A549 treated with CpdA at 1 μM for 4 hours (cell line): ENCODE measurements around the gene DRAP1. TPM values are rescaled to one million over a fixed set of nuclear protein-coding genes. Genes with fewer than 3 reads are reported as not detected.

ENCODE experiments used
- total RNA-seq: library from RNA; stranded (reverse); fragments of 200-300 nt; extraction: Qiagen RNA extraction; gene quantifications from 5 replicates; pipeline ENCODE4 v1.2.3, GENCODE V29; 2022; ENCODE audit warnings: low read depth

DRAP1 gene, protein sequence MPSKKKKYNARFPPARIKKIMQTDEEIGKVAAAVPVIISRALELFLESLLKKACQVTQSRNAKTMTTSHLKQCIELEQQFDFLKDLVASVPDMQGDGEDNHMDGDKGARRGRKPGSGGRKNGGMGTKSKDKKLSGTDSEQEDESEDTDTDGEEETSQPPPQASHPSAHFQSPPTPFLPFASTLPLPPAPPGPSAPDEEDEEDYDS
- total RNA-seq: 191 to 310 TPM (median 242 TPM) in 5 replicates

GRCh38 chr11:65919141-65919572, at the start of gene DRAP1:
Gene DRAP1 (plus strand): TSS chr11:65919426. CDS start chr11:65919502, 76 bp downstream.

GRCh38 chr11:65872586-65873317, 46.5 kb upstream of the DRAP1 start, which contains the start of gene EFEMP2:
Gene EFEMP2 (minus strand): TSS chr11:65872800. CDS start chr11:65872354, 446 bp downstream.

GRCh38 chr11:65879617-65880016, 39.6 kb upstream of the DRAP1 start, which contains the start of gene CTSW:
Gene CTSW (plus strand): TSS chr11:65879837. CDS start chr11:65879855, 18 bp downstream.

DNA sequence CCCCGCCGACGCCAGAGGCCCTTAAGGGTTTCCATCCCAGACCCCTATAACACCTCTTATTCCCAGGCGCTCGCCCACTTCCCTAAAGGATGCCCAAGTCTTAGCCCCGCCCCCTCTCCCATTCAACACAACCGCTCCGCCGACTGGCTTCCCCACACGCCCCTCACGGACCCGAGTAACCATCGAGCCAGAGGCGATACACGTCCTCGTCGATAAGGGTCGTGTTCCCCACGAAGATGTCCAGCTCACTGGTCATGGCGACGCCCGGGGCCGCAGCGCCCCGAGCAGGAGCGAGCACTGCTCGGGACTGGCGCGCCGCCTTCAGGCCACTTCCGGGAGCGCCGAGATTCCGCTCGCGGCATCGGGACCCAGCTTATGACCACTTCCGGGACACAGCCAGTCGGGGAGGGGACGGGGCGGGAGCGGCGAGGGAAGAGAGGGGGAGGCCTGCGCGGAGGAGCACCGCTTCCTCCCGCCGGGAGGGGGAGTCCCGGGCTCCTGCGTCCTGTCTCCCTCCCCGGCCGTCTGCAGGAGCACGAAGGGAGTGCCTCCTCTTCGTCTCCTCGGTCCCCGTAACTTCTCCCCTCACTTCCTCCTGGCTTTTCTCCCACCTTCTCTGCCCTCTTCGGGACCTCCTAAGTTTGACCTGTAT, 30.9 kb upstream of the DRAP1 start, which contains the start of gene FIBP:
TSS of gene FIBP (minus strand) at position 309 of the 652 bp plus-strand sequence. CDS start at position 256, 53 bp downstream.

DNA sequence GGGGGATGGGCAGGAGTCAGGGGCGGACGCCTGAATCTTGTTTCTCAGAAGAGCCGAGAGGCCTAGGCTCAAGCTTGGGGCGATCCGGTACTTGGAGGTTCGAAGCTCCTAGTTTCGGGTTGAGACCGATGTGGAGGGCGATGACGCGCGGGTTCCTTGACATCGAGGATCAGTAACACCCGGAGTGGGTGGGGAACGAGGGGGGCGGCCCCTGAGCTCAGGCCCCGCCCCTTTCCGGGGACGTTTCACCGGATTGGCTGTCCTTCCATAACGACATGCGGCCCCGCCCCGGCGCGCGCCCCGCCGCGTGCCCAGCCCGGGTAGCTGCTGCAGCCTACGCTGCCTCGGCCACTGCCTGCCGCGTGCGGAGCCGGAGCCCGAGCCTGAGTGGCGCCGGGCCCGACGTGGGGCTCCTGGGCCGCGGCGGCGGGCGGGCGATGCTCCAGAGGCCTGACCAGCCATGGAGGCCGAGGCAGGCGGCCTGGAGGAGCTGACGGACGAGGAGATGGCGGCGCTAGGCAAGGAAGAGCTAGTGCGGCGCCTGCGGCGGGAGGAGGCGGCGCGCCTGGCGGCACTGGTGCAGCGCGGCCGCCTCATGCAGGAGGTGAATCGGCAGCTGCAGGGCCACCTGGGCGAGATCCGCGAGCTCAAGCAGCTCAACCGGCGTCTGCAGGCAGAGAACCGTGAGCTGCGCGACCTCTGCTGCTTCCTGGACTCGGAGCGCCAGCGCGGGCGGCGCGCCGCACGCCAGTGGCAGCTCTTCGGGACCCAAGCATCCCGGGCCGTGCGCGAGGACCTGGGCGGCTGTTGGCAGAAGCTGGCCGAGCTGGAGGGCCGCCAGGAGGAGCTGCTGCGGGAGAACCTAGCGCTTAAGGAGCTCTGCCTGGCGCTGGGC, 28.7 kb upstream of the DRAP1 start, which contains the start of gene CCDC85B:
TSS of gene CCDC85B (plus strand) at position 350 of the 895 bp plus-strand sequence. CDS start at position 461, 111 bp downstream.

GRCh38 chr11:65900125-65900898, 18.9 kb upstream of the DRAP1 start, which contains the start of gene FOSL1:
Gene FOSL1 (minus strand): TSS chr11:65900388. CDS start chr11:65900339, 49 bp downstream.

GRCh38 chr11:65918211-65919140, 750 bp upstream of the DRAP1 start, which contains the start of gene C11orf68:
Gene C11orf68 (minus strand): TSS chr11:65919062. CDS start chr11:65919031, 31 bp downstream.

DNA sequence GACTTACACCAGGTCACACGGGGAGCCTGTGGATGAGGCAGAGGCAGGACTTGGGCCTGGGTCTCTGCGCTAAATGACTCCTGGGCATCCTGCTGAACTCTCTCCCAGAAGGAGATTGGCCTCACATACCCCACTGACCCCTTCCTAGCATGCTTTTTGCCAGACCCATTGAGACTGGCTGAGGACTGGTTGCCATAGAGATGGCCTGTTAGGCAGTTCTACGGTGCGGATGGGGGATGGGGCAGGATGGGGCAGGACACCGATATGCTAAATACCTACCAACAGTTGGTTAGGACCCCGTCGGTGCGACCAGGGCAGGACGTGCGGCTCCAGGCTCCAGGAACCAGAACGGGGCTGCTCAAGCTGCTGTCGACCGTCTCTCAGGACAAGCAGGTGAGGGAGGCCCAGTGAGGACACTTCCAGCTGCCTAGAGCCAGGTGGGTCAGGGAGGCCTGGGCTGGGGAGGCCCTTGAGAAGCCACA, 26.2 kb downstream of the DRAP1 start, which contains the start of gene TSGA10IP:
TSS of gene TSGA10IP (plus strand) at position 51 of the 482 bp plus-strand sequence. CDS start at position 247, 196 bp downstream.

GRCh38 chr11:65961267-65962140, 42.3 kb downstream of the DRAP1 start, which contains the start of gene SART1:
Gene SART1 (plus strand): TSS chr11:65961734. CDS start chr11:65961781, 47 bp downstream.

Other genes starting within 250 kb of the DRAP1 start
- gene KAT5, start 207.2 kb upstream of the DRAP1 start, total RNA-seq: 38.5 to 51.3 TPM (median 50.2 TPM) in 5 replicates
- 32.5 to 54.6 TPM (median 48.4 TPM) in 5 replicates for gene RNASEH2C, start 198.6 kb upstream of the DRAP1 start, total RNA-seq
- gene AP5B1, start 138.4 kb upstream of the DRAP1 start, total RNA-seq: 8.6 to 13.0 TPM (median 11.2 TPM) in 5 replicates
- 0.02 to 0.08 TPM (median 0.06 TPM) in 3 of 5 replicates, not detected in the others for gene OVOL1, start 132.4 kb upstream of the DRAP1 start, total RNA-seq
- 0.05 to 0.19 TPM (median 0.07 TPM) in 4 of 5 replicates, not detected in the other for gene SNX32, start 85.5 kb upstream of the DRAP1 start, total RNA-seq
- gene CFL1, start 61.2 kb upstream of the DRAP1 start, total RNA-seq: 1,786 to 2,400 TPM (median 2,293 TPM) in 5 replicates
- gene MUS81, start 59.0 kb upstream of the DRAP1 start, total RNA-seq: 25.0 to 36.6 TPM (median 33.2 TPM) in 5 replicates
- 0.71 to 1.1 TPM (median 0.85 TPM) in 5 replicates for gene EFEMP2, start 46.6 kb upstream of the DRAP1 start, total RNA-seq
- gene CTSW, start 39.6 kb upstream of the DRAP1 start, total RNA-seq: 0.10 TPM in 1 of 5 replicates, not detected in the others
- gene FIBP, start 31.0 kb upstream of the DRAP1 start, total RNA-seq: 71.9 to 92.3 TPM (median 85.6 TPM) in 5 replicates
- gene CCDC85B, start 28.8 kb upstream of the DRAP1 start, total RNA-seq: 27.2 to 52.3 TPM (median 48.0 TPM) in 5 replicates
- gene FOSL1, start 19.0 kb upstream of the DRAP1 start, total RNA-seq: 165 to 273 TPM (median 211 TPM) in 5 replicates
- 45.7 to 71.2 TPM (median 65.8 TPM) in 5 replicates for gene C11orf68, start 364 bp upstream of the DRAP1 start, total RNA-seq
- gene TSGA10IP, start 26.1 kb downstream of the DRAP1 start, total RNA-seq: not detected in 5 replicates
- 50.0 to 74.0 TPM (median 63.2 TPM) in 5 replicates for gene SART1, start 42.3 kb downstream of the DRAP1 start, total RNA-seq
- 37.6 to 53.5 TPM (median 39.8 TPM) in 5 replicates for gene EIF1AD, start 82.7 kb downstream of the DRAP1 start, total RNA-seq
- 373 to 502 TPM (median 480 TPM) in 5 replicates for gene BANF1, start 83.1 kb downstream of the DRAP1 start, total RNA-seq
- not detected in 5 replicates for gene CST6, start 92.6 kb downstream of the DRAP1 start, total RNA-seq
- 1.2 to 2.0 TPM (median 1.3 TPM) in 5 replicates for gene CATSPER1, start 107.1 kb downstream of the DRAP1 start, total RNA-seq
- gene GAL3ST3, start 129.7 kb downstream of the DRAP1 start, total RNA-seq: not detected in 5 replicates
- 170 to 182 TPM (median 175 TPM) in 5 replicates for gene SF3B2, start 132.9 kb downstream of the DRAP1 start, total RNA-seq
- gene PACS1, start 150.8 kb downstream of the DRAP1 start, total RNA-seq: 45.0 to 72.8 TPM (median 63.4 TPM) in 5 replicates